Measurements from ENCODE around the gene GFRA1.

GFRA1 gene

GRCh38 chr10:116098411-116099022, 174.5 kb downstream of the GFRA1 start:
- Histone ChIP-seq H3F3A (ENCODE audit: insufficient read depth) (no peaks in the 10 kb centered on the region), H3K27me3 (ENCODE audit: low read length) (no peaks in the 10 kb centered on the region), H2AFZ (ENCODE audit: low read depth, low read length, severe bottlenecking) (no peak overlapping the region), H3K4me2 (ENCODE audit: low read depth, low read length, poor library complexity, severe bottlenecking) (no peak overlapping the region), H3K79me2 (ENCODE audit: insufficient read depth, low read length) (no peaks in the 10 kb centered on the region), H4K20me1 (ENCODE audit: low read depth, low read length) (no peaks in the 10 kb centered on the region), H3K9ac (ENCODE audit: low read length) (no peak overlapping the region), H3K9me3 (ENCODE audit: insufficient read depth, low read length) (no peaks in the 10 kb centered on the region), H3K4me3 (ENCODE audit: insufficient read depth, low read length, poor library complexity, severe bottlenecking) (no peak overlapping the region), H3K9me2 (replicated peaks; ENCODE audit: insufficient read depth, low read length) (no peaks in the 10 kb centered on the region), H3K27ac (ENCODE audit: low read depth, low read length) (no peak overlapping the region), H3K36me3 (ENCODE audit: low read length) (no peaks in the 10 kb centered on the region)
- TF ChIP-seq CTCF (IDR thresholded peaks at IDR 0.05; ENCODE audit: insufficient read depth, low read length, poor library complexity, severe bottlenecking) (no peak), EZH2phosphoT487 (conservative IDR thresholded peaks at IDR 0.05; ENCODE audit: low read length) (no peak)

GRCh38 chr10:116097239-116097784, 175.7 kb downstream of the GFRA1 start:
- no peaks in the 10 kb centered on the region for H3K9me2 ChIP-seq (replicated peaks; ENCODE audit: insufficient read depth, low read length)
- H4K20me1 ChIP-seq (ENCODE audit: low read depth, low read length) = no peaks in the 10 kb centered on the region
- H3K9ac ChIP-seq (ENCODE audit: low read length) = no peak overlapping the region
- H3K27ac ChIP-seq (ENCODE audit: low read depth, low read length) = no peak overlapping the region
- no peak overlapping the region for H2AFZ ChIP-seq (ENCODE audit: low read depth, low read length, severe bottlenecking)
- no peak for TF ChIP-seq CTCF (IDR thresholded peaks at IDR 0.05; ENCODE audit: insufficient read depth, low read length, poor library complexity, severe bottlenecking)
- TF ChIP-seq EZH2phosphoT487 (conservative IDR thresholded peaks at IDR 0.05; ENCODE audit: low read length) = no peak
- no peak overlapping the region for H3K4me3 ChIP-seq (ENCODE audit: insufficient read depth, low read length, poor library complexity, severe bottlenecking)
- no peaks in the 10 kb centered on the region for H3F3A ChIP-seq (ENCODE audit: insufficient read depth)
- H3K79me2 ChIP-seq (ENCODE audit: insufficient read depth, low read length) = no peaks in the 10 kb centered on the region
- no peaks in the 10 kb centered on the region for H3K27me3 ChIP-seq (ENCODE audit: low read length)
- no peaks in the 10 kb centered on the region for H3K36me3 ChIP-seq (ENCODE audit: low read length)
- H3K4me2 ChIP-seq (ENCODE audit: low read depth, low read length, poor library complexity, severe bottlenecking) = no peak overlapping the region
- no peaks in the 10 kb centered on the region for H3K9me3 ChIP-seq (ENCODE audit: insufficient read depth, low read length)

- Histone ChIP-seq H3K4me3 (ENCODE audit: insufficient read depth, low read length, poor library complexity, severe bottlenecking) (no peak overlapping the region), H3K36me3 (ENCODE audit: low read length) (no peaks in the 10 kb centered on the region), H3K4me2 (ENCODE audit: low read depth, low read length, poor library complexity, severe bottlenecking) (no peak overlapping the region), H3K79me2 (ENCODE audit: insufficient read depth, low read length) (no peaks in the 10 kb centered on the region), H3K9ac (ENCODE audit: low read length) (no peak overlapping the region), H3K27ac (ENCODE audit: low read depth, low read length) (no peak overlapping the region), H3F3A (ENCODE audit: insufficient read depth) (no peaks in the 10 kb centered on the region), H3K9me2 (replicated peaks; ENCODE audit: insufficient read depth, low read length) (no peaks in the 10 kb centered on the region), H4K20me1 (ENCODE audit: low read depth, low read length) (no peaks in the 10 kb centered on the region), H3K9me3 (ENCODE audit: insufficient read depth, low read length) (no peaks in the 10 kb centered on the region), H3K27me3 (ENCODE audit: low read length) (no peaks in the 10 kb centered on the region), H2AFZ (ENCODE audit: low read depth, low read length, severe bottlenecking) (no peak overlapping the region)
- no peak for TF ChIP-seq CTCF (IDR thresholded peaks at IDR 0.05; ENCODE audit: insufficient read depth, low read length, poor library complexity, severe bottlenecking)
- no peak for TF ChIP-seq EZH2phosphoT487 (conservative IDR thresholded peaks at IDR 0.05; ENCODE audit: low read length)
These were observed 176.5 kb downstream of the GFRA1 start for GRCh38 chr10:116096526-116096925.
